ENCODE measurements around the gene GABPB2.
A peak's percentile ranks its signal among the peaks of the same experiment; 100 is the strongest.

The GABPB2 gene

GRCh38 chr1:151133018-151133806 is 62.7 kb downstream of the GABPB2 start:
- no peak for DNase-seq (ENCODE audit: low read depth in 2 of 2)

DNA sequence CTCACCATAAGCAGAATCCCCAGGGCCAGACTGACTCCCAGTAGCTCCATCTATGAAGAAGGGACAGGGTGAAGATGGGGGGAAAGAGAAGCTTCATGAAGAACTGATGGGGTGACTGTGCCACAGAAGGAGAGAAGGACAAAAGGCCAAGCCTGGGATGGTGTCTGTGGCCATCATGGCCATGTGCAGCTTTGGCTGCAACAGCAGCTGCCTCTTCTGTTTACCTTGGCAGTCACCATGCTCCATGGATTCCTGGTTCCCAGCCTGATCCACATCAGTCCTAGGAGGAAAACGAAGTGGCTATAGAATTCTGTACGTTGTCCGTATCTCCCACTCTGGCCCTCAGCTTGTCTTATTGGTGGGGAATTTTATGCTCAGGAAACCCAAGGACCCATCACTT is 63.8 kb downstream of the GABPB2 start:
- no peak for DNase-seq (ENCODE audit: low read depth in 2 of 2)

DNA sequence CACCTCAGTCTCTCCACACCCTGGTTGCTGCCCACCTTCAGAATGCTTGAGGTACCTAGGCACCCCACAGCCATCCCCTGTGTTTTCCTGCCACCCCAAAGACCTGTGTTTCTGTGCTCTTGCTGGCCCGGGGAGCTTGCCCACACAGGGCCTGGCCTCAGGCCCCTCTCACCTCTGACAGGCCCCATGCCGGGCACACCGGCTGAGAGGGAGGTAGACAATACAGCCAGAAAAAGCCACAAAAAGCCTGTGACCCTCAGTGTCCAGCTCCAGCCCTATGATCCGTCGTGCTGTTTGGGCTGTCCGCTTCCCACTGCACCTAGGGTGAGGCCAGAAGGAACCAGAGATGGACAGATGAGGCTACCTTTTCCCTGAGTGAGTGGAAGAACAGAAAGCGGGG is 64.4 kb downstream of the GABPB2 start:
- DNase-seq (ENCODE audit: low read depth in 2 of 2), result no peak

DNA sequence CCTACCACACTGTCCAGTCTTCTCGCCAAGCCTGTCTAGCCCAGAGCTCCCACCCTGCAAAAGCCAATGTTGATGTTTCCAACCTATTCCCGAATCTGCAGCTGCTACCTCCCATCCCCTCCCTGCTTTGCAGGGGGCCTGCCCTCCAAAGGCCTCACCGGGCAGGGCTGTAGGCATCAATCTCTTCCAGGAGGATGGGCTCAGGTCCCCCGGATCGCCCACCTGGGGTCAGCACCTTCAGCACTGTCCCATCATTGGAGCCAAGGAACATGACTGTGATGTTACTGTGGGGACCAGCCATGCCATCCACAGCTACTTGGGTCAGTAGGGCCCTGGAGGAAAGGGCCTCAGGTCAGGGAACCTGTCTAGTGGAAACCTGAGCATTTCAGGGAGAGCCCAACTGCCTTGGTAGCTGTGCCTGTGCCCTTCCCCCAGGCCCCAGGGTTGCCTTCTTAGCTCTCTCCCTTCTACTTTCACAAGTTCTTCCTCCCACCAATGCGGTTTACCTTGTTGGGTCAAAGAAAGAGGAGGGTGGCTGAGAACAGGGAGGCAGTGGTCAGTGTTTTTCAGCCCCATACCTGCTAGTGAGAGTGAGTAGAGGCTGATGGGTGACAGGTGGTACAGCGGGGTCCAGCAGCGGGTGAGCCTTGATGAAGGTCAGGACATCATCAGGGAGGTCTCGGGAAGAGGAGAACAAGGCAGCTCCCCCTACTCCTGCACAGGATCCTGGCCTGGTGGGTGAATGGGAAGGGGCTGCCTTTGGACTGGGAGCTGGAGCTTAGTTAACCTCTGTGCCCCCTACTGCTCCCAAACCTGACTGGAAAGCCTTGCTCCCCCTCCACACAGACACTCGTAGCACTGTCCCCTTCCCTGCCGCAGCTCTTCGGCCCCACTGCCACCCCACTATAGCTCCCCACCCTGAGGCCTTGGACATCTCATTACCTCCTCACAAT is 65.1 kb downstream of the GABPB2 start:
- DNase-seq (ENCODE audit: low read depth in 2 of 2), result no peak

DNA sequence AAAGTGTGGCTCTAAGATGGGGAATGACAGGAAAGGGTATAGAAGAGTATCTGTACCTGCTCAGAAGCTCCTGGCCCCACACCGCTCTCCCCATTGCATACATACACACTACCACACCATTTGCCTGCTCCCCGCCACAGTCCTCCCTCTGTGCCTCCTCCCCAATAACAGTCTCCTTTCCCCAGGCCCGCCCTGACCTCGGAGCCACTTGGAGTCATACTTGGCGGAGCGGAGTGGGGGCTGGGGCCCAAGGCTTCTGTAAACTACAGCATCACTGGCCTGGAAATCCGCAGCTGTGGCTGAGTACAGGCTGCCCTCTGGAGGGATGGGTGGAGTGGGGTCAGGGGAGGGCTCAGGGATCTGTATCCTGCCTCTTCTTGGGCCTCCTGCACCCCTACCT is 67.2 kb downstream of the GABPB2 start:
- DNase-seq (ENCODE audit: low read depth in 2 of 2), result no peak

DNA sequence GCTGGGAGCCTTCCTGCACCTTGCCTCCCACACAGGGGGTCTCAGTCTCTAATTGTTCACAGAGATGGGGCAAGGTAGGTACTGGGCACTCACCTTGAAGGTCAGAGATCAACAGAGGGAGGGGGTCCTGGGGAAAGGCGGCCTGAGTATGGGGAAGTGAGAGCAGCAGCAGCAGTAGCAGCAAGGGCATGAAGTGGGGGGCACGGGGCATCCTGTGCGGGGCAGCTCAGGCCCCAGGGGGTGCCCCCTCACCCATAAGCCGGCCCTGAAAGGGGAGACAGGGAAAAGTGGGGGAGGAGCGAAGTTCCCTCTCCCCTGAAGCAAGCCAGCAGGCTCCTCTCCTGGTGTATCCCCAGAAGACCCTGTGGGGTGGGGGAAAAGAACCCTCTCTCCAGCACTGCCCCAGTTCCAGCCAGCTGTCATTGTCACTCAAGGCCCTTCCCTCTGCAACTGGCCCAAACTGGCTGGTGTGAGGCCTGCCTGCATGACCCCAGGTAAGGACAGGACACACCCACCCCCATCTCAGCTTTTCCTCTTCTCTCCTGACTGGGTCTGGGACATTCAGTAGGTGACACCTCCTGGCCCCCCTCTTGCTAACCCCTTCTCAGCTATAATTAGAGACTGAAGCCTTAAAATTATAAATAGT is 72.0 kb downstream of the GABPB2 start:
- no peak for DNase-seq (ENCODE audit: low read depth in 2 of 2)

DNA sequence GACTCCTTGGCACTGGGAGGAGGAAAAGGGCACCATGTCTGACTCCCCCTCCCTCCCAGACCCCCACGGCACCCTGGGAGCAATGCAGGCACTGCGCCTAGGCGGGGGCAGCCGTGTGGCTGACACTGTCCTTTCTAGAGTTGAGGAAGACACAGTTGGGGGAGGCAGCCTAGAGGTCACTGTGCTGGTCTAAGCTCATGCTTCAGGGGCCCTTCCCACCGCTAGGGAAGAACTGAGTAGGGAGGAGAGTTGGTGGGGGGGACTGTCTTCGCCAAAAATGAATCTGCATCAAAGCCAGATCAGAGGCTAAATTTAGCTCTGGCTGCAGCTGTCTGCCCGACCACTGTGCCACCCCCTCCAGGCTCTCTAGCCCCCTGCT is 72.5 kb downstream of the GABPB2 start:
- DNase-seq (ENCODE audit: low read depth in 2 of 2), result no peak

DNA sequence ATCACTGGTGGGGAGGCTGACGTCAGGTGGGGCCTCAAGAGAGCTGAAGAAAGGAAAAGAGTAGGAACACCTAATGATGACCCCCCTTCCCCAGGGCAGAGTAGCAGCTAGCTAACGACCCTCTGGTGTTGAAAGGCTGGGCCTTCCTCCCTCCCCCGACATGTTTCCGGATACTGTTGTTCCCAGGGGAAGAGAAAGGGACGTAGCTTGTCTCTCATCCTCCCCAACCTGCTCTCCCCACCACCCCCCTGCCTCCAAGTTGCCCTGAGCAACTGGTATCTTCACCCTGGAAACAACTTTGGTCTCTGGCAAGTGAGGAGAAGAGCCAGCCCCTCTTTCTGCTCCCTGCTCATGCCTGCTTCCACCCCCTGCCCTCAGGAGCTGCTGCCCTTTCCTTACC is 73.4 kb downstream of the GABPB2 start:
- DNase-seq (ENCODE audit: low read depth in 2 of 2), result no peak

- DNase-seq (ENCODE audit: low read depth in 2 of 2), result no peak
These were observed 74.1 kb downstream of the GABPB2 start for GRCh38 chr1:151144474-151145303.

DNA sequence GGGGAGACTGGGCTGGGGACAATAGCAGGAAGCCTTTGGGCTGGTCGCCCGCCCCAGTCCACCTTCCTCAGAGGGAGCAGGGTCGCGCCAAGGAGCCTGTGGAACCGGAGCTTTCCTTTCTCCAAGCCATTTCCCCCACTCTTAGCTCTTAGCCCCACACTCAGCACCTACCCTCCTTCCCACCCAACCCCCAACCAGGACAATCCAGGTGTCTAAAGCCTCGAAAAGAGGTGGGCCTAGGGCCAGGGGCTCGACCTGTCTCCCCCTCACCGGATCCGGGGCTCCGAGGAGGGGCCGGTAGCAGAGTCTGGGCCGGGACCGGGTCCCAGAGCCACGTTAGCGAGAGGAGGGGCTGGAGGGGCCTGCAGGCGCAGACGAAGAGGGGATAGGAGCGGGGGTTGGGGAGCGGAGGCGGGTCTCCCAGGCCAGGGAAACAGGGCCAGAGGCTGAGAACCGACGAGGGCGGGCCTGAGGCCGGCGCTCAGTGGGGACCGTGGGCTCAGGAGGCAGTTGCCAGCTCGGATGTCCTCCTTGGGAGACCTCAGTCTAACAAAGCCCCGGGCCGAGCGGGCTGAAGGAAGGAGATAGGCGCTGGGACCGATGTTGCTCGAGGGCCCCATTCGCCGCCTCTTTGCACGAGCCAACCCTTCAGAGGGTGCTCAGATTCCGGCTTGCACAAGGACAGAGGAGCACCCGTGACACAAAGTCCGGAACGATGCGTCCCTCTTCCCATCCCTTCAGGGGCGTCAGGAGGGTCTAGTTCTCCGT is 74.9 kb downstream of the GABPB2 start:
- DNase-seq (ENCODE audit: low read depth in 2 of 2), result no peak

DNA sequence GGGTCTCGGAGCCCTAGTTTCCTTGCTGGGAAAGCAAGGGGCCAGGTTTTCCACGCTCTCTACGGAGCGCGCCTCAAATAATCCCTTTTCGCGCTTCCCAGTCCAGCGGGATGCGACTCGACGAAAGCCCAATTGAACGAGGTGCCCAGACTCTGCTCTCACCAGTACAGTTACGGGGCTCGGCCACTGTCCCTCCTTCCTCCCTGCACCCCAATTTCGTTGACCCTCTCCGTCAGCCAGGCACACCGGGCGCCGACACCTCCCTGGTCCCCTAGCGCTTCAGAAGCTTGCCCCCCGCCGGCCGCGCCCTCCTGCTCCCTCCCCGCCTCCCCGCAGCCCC is 75.5 kb downstream of the GABPB2 start:
- no peak for DNase-seq (ENCODE audit: low read depth in 2 of 2)

GRCh38 chr1:151146412-151147131 is 76.0 kb downstream of the GABPB2 start, which contains the start of gene SEMA6C:
SEMA6C (minus strand) TSS chr1:151146631; CDS start chr1:151142621, 4,010 bp downstream.
- DNase-seq (ENCODE audit: low read depth in 2 of 2), result peak; percentile 69 to 81

- no peak for DNase-seq (ENCODE audit: low read depth in 2 of 2)
These were observed 76.6 kb downstream of the GABPB2 start for GRCh38 chr1:151147132-151147503.

GRCh38 chr1:151147665-151148064 is 77.1 kb downstream of the GABPB2 start:
- no peak for DNase-seq (ENCODE audit: low read depth in 2 of 2)

- peak; percentile 54 to 70 for DNase-seq (ENCODE audit: low read depth in 2 of 2)
These were observed 85.9 kb downstream of the GABPB2 start, which contains the start of gene TNFAIP8L2 for GRCh38 chr1:151156515-151156819. TNFAIP8L2 (plus strand) TSS chr1:151156649; CDS start chr1:151158698, 2,049 bp downstream.

DNA sequence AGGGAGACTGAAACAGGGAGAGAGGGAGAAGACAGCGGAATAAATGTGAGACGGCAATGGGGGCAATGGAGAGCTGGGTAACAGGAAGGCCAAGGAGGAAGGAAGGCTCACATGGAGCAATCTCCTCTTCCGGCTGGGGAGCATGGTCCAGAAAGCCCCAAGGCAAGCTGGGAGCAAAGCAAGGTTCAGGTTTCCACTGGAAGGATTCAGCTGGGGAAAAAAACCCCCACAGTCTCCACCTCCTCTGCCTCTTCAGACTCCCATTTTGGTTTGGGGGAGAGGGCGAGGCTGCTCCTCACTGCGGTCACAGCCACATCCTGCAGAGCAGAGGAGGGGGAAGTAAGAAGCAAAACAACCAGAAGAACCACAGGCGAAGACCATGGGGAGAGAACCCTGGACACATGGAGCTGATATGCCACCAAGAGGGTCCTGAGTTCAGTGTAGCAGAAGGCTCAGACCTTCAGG is 86.5 kb downstream of the GABPB2 start:
- peak in 1 of 2 donors; percentile 24 for DNase-seq (ENCODE audit: low read depth in 2 of 2)

- peak; percentile 30 to 51 for DNase-seq (ENCODE audit: low read depth in 2 of 2)
These were observed 87.8 kb downstream of the GABPB2 start for GRCh38 chr1:151158326-151158725.

GRCh38 chr1:151158751-151159251 is 88.2 kb downstream of the GABPB2 start:
- no peak for DNase-seq (ENCODE audit: low read depth in 2 of 2)

- no peak for DNase-seq (ENCODE audit: low read depth in 2 of 2)
These were observed 88.8 kb downstream of the GABPB2 start for GRCh38 chr1:151159373-151159772.

Measured in stimulated activated CD4-positive, alpha-beta T cell treated with anti-CD3 and anti-CD28 coated beads, Interleukin-1b, Interleukin-23, amount 100 ng/mL, for 4 hours (primary cell).